A673 (cell line): Measurements from ENCODE around the gene GNGT2. TPM values are rescaled to one million over a fixed set of nuclear protein-coding genes. Genes with fewer than 3 reads are reported as not detected.

Experiments used
- BruUV-seq: library from RNA; stranded (reverse); fragments of 400-500 nt; replicated peaks from 2 replicates; lab custom pipeline; 2021; lab: Mats Ljungman, UMichigan
- CTCF ChIA-PET: fragments of 300-600 bp; sonication (Branson Sonifier 250); formaldehyde crosslinking; loops from one replicate; lab custom pipeline; 2022; ENCODE audit warnings: antibody characterized with exemption; lab: Charles Lee
- POLR2A ChIA-PET: fragments of 300-600 bp; sonication (Branson Sonifier 250); formaldehyde crosslinking; loops from one replicate; lab custom pipeline; 2022; ENCODE audit warnings: antibody characterized with exemption; ENCODE audit not compliant: low non-redundant PET; lab: Charles Lee
- DNase-seq: peaks from one replicate; pipeline ENCODE4 v3.0.0-alpha.2; 2015; ENCODE audit warnings: low spot score
- H3K27ac ChIP-seq: fragments of 200-600 bp; sonication (generic); 2 replicates; pipeline ENCODE4 v1.5.1; 2016; ENCODE audit warnings: mixed run types, low read depth, mild to moderate bottlenecking, mixed read lengths, antibody characterized with exemption, low read length; ENCODE audit not compliant: poor library complexity, severe bottlenecking
- H3K27me3 ChIP-seq: fragments of 200-600 bp; sonication (generic); replicated peaks from 2 replicates; pipeline ENCODE4 v1.6.1; 2017; ENCODE audit warnings: mixed run types, low read depth, mild to moderate bottlenecking, mixed read lengths, antibody characterized with exemption, low read length; ENCODE audit not compliant: insufficient read depth, poor library complexity
- H3K36me3 ChIP-seq: fragments of 200-600 bp; sonication (generic); 2 replicates; pipeline ENCODE4 v1.6.1; 2016; ENCODE audit warnings: mixed run types, mild to moderate bottlenecking, mixed read lengths, antibody characterized with exemption, low read length; ENCODE audit not compliant: insufficient read depth, poor library complexity, severe bottlenecking
- H3K4me1 ChIP-seq: fragments of 200-600 bp; sonication (generic); 2 replicates; pipeline ENCODE4 v1.6.1; 2017; ENCODE audit warnings: mixed run types, mild to moderate bottlenecking, mixed read lengths, antibody characterized with exemption, low read length; ENCODE audit not compliant: insufficient read depth, poor library complexity, severe bottlenecking
- H3K4me3 ChIP-seq: fragments of 200-600 bp; sonication (generic); 2 replicates; pipeline ENCODE4 v1.5.1; 2016; ENCODE audit warnings: low read depth, mixed run types, mild to moderate bottlenecking, mixed read lengths, low read length; ENCODE audit not compliant: poor library complexity, severe bottlenecking
- H3K9me3 ChIP-seq: fragments of 200-600 bp; sonication (generic); 2 replicates; pipeline ENCODE4 v1.6.1; 2016; ENCODE audit warnings: mixed run types, low read depth, mild to moderate bottlenecking, mixed read lengths, antibody characterized with exemption, low read length; ENCODE audit not compliant: poor library complexity, severe bottlenecking
- EZH2 ChIP-seq: fragments of 200-600 bp; sonication (generic); IDR thresholded peaks from 2 replicates; pipeline ENCODE4 v1.6.1; 2017; ENCODE audit warnings: borderline replicate concordance, low read depth, mild to moderate bottlenecking, mixed read lengths, antibody characterized with exemption, low read length; ENCODE audit not compliant: poor library complexity, severe bottlenecking
- intact Hi-C: fragments of 100-400 bp; cut with micrococcal nuclease; formaldehyde crosslinking; loops from one replicate; pipeline ENCODE4 v1.10.0; 2022; ENCODE audit not compliant: unreplicated experiment
- total RNA-seq: library from RNA; stranded (reverse); gene quantifications from 2 replicates; pipeline ENCODE4 v1.2.3, GENCODE V29; 2021
- TF ChIP-seq, protein P1 (sequence below): fragments of 300-800, 200-600 bp; sonication (generic); conservative IDR thresholded peaks from 2 replicates; pipeline ENCODE4 v1.5.1; 2017; ENCODE audit warnings: low read depth, mild to moderate bottlenecking, antibody characterized with exemption, low read length, moderate library complexity, mixed read lengths

GNGT2 gene
- total RNA-seq, 1 experiment from 2014 or later: 9.6 TPM

DNA sequence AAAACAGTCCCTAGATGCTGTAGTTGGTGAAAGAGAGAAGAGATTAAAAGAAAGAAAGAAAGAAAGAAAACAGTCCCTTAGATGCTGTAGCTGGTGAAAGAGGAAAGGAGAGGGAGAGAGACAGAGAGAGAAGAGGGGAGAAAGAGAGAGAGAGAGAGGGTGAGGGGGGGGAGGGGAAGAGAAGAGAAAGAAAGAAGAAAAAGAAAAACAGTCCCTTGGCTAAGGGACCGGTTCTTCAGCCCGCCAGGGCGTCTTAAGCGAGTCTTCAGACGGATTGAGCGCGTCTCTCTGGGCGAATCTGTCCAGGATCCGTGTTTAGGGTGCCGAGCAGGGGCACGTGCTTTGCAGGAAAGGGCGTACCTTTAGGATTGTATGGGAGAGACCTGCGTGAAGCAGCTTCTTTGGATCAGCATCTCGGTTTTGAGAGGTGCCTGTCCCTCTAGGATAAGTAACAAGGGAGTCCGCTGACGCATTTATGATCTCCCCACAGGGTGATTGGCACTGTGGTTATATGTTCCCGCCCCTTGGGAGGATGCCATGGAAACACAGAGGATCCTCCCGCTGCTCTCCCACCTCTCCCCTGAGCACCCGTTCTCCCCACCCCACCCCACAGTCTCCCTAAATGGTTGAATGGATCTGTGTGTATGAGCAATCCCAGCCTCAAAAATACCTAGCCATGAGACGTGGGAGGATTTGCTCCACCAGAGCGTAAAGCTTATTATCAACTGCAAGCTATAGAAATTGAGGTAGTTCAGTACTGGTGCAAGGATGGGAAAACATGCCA, 16.7 kb downstream of the GNGT2 start:
- H3K9me3 ChIP-seq: no peaks in the 10 kb centered on the region
- ChIA-PET CTCF (no interaction called here), POLR2A (no interaction called here)
- H3K4me1 ChIP-seq: peaks cover 11% of the 10 kb centered on the region
- H3K27me3 ChIP-seq: no peaks in the 10 kb centered on the region
- no peaks in the 10 kb centered on the region for H3K36me3 ChIP-seq
- intact Hi-C loops: loop anchor here (5.0 to 10.0 kb wide), 2 partner anchors 34 to 289 kb away; partner anchors contain the start of gene UBE2Z
- peak overlapping the region; percentile 99 for H3K27ac ChIP-seq
- DNase-seq: peak; percentile 92
- no TSS peak for BruUV-seq
- peak overlapping the region; percentile 82 for H3K4me3 ChIP-seq
- TF ChIP-seq EZH2: no peak
- TF ChIP-seq, protein P1, sequence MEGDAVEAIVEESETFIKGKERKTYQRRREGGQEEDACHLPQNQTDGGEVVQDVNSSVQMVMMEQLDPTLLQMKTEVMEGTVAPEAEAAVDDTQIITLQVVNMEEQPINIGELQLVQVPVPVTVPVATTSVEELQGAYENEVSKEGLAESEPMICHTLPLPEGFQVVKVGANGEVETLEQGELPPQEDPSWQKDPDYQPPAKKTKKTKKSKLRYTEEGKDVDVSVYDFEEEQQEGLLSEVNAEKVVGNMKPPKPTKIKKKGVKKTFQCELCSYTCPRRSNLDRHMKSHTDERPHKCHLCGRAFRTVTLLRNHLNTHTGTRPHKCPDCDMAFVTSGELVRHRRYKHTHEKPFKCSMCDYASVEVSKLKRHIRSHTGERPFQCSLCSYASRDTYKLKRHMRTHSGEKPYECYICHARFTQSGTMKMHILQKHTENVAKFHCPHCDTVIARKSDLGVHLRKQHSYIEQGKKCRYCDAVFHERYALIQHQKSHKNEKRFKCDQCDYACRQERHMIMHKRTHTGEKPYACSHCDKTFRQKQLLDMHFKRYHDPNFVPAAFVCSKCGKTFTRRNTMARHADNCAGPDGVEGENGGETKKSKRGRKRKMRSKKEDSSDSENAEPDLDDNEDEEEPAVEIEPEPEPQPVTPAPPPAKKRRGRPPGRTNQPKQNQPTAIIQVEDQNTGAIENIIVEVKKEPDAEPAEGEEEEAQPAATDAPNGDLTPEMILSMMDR: no peak

GRCh38 chr17:49191917-49192741, 18.2 kb downstream of the GNGT2 start:
- POLR2A ChIA-PET: interaction anchor here (0.6 kb wide), 1 partner anchor 13 kb away, joined by 4 read pairs; no protein-coding TSS in a partner anchor
- no TSS peak for BruUV-seq
- H3K27ac ChIP-seq: peak overlapping the region; percentile 99

More at GRCh38 chr17:49191917-49192741, 18.2 kb downstream of the GNGT2 start:
- peak; percentile 94 for DNase-seq
- no peak for TF ChIP-seq EZH2
- TF ChIP-seq, protein P1: peak; percentile 60
- Histone ChIP-seq H3K9me3 (no peaks in the 10 kb centered on the region), H3K36me3 (no peaks in the 10 kb centered on the region), H3K4me1 (peaks cover 11% of the 10 kb centered on the region), H3K27me3 (no peaks in the 10 kb centered on the region), H3K4me3 (peak overlapping the region; percentile 82)
- CTCF ChIA-PET: interaction anchor here (0.6 kb wide), 1 partner anchor 81 kb away, joined by 9 read pairs; no protein-coding TSS in a partner anchor
- intact Hi-C loops: loop anchor here (5.0 to 10.0 kb wide), 2 partner anchors 35 to 287 kb away; partner anchors contain the start of gene UBE2Z
